ENCODE results near the gene PRRG2.

DNA sequence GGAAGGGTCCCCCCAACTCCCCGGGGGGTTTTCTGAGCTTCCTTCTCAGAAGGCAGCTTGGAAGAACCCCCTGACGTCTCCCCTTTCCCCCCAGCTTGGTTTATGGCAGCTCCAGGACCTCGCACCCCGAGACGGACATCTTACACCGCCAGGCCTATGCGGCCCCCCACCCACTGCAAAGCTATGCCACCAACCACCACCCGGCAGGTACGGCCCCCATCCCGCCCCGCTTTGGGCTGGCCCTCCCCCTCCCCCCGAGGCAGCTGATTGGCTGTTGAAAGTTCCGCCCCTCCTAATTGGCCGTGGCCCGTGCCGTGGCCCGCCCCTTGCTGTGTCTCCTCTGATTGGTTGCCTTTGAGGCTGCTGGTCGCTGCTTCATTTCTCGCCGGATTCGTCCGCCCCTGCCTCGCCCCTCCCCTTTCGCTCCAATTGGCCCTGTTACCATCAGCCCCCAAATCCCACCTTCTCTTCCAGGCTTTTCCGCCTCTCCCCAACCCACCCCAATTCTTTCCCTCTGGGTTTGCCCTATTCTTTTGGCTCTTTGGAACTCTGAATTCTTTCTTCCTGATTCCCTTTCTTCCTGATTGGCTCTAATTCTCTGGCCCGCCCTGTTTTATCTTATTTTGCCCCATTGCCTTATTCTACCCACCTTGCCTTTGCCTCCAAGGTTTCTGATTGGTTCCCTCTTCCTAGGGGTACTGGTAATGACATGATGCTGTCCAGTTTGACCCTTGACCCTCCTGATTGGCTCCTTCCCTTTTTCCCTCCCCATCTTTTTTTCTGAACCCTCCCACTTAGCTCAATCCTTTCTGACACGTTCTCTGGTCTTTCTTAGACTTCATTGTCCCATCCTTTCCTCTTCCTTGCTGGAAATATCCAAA lies 12.4 kb downstream of the PRRG2 start:
- TF ChIP-seq, protein P1, sequence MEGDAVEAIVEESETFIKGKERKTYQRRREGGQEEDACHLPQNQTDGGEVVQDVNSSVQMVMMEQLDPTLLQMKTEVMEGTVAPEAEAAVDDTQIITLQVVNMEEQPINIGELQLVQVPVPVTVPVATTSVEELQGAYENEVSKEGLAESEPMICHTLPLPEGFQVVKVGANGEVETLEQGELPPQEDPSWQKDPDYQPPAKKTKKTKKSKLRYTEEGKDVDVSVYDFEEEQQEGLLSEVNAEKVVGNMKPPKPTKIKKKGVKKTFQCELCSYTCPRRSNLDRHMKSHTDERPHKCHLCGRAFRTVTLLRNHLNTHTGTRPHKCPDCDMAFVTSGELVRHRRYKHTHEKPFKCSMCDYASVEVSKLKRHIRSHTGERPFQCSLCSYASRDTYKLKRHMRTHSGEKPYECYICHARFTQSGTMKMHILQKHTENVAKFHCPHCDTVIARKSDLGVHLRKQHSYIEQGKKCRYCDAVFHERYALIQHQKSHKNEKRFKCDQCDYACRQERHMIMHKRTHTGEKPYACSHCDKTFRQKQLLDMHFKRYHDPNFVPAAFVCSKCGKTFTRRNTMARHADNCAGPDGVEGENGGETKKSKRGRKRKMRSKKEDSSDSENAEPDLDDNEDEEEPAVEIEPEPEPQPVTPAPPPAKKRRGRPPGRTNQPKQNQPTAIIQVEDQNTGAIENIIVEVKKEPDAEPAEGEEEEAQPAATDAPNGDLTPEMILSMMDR (conservative IDR thresholded peaks at IDR 0.05; ENCODE audit: low read depth, low read length) = no peak
- no peak for TF ChIP-seq EZH2 (IDR thresholded peaks at IDR 0.05; ENCODE audit: low read length, unreplicated experiment)
